HG02981 (cell line): ENCODE results near the gene CTXND2.
"Not testable (repeated sequence)": the region's sequence is repeated elsewhere in the genome, so short reads cannot be mapped to it uniquely, and the experiment has no call there.

Experiments used
- ATAC-seq: cut with Tn5 transposase; IDR thresholded peaks from one replicate; pipeline ENCODE4 v1.9.1; 2021; ENCODE audit warnings: mild to moderate bottlenecking, moderate library complexity; ENCODE audit not compliant: unreplicated experiment

CTXND2 gene

DNA sequence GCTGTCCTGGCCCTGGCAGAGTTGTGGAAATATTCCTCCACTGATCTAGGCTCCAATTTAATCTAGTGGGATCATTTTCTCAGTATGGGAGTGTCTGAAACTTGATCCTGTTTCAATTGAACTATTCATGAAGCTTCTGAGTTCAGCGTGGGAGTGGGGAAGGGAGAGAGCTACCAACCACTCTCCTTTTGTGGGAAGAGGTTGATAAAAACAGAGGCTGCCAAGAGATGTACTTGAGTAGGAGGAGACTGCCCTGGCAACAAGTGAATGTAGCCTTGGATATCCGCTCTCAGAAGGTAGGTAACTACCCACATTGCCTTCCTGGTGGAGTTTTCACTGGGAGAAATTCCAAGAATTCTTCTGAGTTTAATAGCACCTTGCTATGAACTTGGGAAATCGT is at the start of gene CTXND2:
Gene CTXND2, plus strand, starts transcription at position 119 of the 400 bp plus-strand sequence. CDS start 25,179 bp downstream, outside the sequence.
- ATAC-seq = no peak

DNA sequence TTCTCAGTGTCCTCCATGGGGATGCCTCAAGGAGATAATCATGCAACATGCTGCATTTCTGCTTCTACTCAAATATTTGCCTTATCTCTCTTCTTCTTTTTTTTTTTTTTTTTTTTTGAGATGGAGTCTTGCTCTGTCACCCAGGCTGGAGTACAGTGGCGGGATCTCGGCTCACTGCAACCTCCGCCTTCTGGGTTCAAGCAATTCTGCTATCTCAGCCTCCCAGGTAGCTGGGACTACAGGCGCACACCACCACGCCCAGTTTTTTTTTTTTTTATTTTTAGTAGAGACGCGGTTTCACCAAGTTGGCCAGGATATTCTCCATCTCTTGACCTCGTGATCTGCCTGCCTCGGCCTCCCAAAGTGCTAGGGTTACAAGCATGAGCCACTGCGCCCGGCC is 46.1 kb upstream of the CTXND2 start:
- not testable (repeated sequence) for ATAC-seq

DNA sequence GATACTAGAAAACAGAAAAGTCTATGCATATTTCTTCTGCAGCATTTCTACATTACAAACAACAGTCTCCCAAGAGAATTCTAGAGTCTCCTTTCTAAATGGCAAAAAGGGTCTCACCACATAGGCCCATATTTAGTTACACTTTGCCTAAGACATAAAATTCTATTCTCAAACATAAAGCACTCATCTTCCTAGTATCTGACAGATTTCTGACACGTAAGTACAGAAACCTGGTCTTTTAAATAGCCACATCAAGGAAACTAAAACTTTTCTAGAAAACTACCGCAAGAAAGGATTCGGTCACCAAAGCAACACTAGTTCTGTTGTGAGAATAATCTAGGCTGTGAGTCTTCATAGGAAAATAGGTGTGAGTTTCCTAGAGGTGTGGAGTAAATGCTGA is 45.3 kb upstream of the CTXND2 start:
- no peak for ATAC-seq

DNA sequence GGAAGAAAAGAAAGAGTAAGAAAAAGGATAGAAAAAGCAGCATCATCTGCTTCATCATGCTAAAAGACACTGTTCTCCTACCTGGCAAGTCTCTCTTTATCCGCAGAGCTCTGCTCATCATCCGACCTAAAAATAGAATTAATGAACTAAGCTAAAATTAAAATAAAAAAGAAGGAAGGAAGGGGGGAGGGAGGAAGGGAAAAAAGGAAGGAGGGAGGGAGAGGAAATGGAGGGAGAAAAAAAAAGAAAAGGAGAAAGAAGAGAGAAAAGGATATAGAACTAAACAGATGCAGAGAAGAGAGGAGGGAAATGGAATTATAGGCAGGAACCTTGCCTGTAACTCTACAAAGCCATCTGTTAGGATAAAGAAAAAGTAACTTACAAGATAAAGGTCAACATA is 44.6 kb upstream of the CTXND2 start:
- ATAC-seq = no peak

- no peak for ATAC-seq
Measured at GRCh38 chr1:150842964-150843363, 44.0 kb upstream of the CTXND2 start.

- ATAC-seq = no peak
Measured at GRCh38 chr1:150843474-150843873, 43.5 kb upstream of the CTXND2 start.

GRCh38 chr1:150846473-150847146 is 40.3 kb upstream of the CTXND2 start:
- no peak for ATAC-seq

DNA sequence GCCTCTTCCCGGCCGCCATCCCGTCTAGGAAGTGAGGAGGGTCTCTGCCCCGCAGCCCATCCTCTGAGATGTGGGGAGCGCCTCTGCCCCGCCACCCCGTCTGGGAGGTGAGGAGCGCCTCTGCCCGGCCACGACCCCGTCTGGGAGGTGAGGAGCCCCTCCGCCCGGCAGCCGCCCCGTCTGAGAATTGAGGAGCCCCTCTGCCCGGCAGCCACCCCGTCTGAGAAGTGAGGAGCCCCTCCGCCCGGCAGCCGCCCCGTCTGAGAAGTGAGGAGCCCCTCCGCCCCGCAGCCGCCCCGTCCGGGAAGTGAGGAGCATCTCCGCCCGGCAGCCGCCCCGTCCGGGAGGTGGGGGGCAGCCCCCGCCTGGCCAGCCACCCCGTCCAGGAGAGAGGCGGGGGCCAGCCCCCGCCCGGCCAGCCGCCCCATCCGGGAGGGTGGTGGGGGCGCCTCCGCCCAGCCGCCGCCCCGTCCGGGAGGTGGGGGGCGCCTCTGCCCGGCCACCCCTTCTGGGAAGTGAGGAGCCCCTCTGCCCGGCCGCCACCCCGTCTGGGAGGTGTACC is 36.1 kb upstream of the CTXND2 start:
- not testable (repeated sequence) for ATAC-seq

DNA sequence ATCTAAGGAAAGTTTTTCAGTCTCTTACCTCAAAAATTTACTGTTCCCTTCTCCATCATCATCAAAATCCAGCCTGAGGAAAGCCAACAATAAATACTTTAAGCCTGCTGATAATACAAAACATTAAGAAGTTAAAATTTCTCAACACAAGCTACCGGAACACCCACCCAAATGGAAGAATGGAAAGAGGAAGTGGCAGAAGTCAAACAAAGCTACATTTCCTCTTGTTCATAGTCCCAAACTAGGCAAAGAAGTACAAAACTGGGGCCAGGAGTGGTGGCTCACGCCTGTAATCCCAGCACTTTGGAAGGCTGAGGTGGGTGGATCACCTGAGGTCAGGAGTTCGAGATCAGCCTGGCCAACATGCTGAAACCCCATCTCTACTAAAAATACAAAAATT is 34.2 kb upstream of the CTXND2 start:
- not testable (repeated sequence) for ATAC-seq

GRCh38 chr1:150863724-150864123 is 23.2 kb upstream of the CTXND2 start:
- ATAC-seq = no peak

GRCh38 chr1:150864200-150864599 is 22.7 kb upstream of the CTXND2 start:
- not testable (repeated sequence) for ATAC-seq

DNA sequence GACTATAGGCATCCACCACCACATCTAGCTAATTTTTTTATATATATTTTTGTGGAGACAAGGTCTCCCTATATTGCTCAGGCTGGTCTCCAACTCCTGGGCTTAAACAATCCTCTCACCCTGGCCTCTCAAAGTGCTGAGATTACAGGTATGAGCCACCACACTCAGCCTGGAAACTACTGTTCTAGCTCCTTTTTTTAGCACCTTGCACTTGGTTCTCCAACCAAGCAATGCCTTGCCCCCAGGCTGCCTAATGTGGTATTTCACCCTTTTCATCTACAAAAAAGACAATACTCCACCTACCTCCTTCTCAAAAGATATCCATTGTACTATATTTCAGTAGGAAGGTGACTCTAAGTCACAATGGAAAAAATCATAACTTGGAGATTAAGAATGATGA is 17.3 kb upstream of the CTXND2 start:
- ATAC-seq = no peak

GRCh38 chr1:150872572-150872971 is 14.4 kb upstream of the CTXND2 start:
- ATAC-seq = no peak

DNA sequence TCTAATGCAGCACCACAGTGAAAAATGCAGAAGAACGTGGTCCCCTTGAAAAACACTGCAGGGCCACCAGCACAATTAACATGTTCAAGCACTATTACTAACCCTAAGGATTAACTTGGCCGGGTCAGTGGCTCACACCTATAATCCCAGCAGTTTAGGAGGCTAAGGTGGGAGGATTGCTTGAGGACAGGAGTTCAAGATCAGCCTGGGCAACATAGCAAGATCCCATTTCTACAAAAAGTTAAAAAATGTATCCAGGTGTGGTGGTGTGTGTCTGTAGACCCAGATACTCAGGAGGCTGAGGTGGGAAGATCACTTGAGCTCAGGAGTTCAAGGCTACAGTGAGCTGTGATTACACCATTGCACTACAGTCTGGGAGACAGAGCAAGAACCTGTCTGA is 13.4 kb upstream of the CTXND2 start:
- ATAC-seq = no peak

DNA sequence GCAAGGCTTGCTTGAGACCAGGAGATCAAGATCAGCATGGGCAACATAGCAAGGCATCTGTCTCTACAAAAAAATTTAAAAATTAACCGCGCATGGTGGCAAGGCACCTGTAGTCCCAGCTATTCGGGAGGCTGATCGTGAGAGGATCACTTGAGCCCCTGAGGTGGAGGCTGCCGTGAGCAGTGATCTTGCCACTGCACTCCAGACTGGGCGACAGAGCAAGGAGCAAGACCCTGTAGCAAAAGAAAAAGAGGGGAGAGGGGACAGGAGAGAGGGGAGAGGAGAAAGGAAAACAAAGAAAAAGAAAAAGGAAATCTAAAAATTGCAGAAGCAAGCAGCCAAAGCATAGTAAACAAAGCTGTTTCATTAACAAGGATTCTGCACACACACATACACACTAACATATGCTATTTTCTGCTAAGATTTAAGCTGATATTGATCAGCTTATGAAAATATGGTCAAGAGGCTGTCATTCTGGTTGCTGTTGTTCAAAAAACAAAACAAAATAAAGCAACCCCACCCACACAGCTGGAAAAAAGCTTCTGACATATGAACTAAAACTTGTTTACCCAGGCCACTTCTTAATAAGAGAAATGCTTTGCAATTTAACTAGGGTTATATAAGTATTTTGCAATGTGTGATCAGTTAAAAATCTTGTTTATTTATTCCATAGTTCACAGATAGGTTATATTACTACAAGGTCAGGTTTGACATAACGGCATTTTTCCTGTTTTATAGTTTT is 12.3 kb upstream of the CTXND2 start:
- ATAC-seq = no peak

- no peak for ATAC-seq
Measured at GRCh38 chr1:150875197-150876118, 11.5 kb upstream of the CTXND2 start.

DNA sequence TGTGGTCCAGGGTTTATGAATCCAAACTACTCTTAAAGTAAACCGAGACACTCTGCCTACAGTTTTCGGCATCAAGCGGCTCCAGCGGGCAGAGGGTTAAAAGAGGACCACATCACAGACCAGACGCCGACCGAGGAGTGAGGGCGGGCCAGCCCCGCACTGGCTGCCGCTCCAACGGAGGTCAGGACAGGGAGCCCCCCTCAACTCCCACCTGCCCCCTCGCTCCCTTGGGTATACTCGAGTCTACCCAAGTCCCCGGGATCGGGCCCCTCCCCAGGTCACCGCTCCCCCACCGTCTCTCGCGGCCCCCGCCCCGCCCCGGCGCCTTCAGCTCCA is 10.8 kb upstream of the CTXND2 start:
- peak; percentile 11 for ATAC-seq

- not testable (repeated sequence) for ATAC-seq
Measured at GRCh38 chr1:150878931-150879330, 8.0 kb upstream of the CTXND2 start.

- ATAC-seq = no peak
Measured at GRCh38 chr1:150881331-150882070, 5.4 kb upstream of the CTXND2 start.

DNA sequence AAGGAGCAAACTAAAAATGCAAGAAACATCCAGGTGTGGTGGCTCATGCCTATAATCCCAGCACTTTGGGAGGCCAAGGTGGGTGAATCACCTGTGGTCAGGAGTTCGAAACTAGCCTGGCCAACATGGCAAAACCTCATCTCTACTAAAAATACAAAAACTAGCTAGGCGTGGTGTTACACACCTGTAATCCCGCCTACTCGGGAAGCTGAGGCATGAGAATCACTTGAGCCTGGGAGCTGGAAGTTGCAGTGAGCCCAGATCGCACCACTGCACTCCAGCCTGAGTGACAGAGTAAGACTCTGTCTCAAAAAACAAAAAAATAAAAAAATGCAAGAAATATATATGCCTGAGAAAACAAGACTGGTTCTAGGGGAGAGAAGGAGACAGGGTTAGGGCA is 3.8 kb upstream of the CTXND2 start:
- ATAC-seq = not testable (repeated sequence)
